D721Med (cell line): ENCODE measurements around the gene GK2.

ENCODE experiments used
- DNase-seq: peaks from one replicate; pipeline ENCODE4 v3.0.0; 2011; ENCODE audit warnings: low spot score; ENCODE audit not compliant: insufficient read length
- FAIRE-seq: peaks from 2 replicates; lab custom pipeline; 2011; peaks lifted over from hg19 to GRCh38; lab: Jason Lieb, UNC
- TF ChIP-seq, protein P1 (sequence below): IDR thresholded peaks from 2 replicates; pipeline ENCODE4 v1.5.1; 2012; ENCODE audit warnings: mild to moderate bottlenecking, control low read depth; ENCODE audit not compliant: insufficient read depth; ENCODE audit errors: missing control alignments

Gene GK2

DNA sequence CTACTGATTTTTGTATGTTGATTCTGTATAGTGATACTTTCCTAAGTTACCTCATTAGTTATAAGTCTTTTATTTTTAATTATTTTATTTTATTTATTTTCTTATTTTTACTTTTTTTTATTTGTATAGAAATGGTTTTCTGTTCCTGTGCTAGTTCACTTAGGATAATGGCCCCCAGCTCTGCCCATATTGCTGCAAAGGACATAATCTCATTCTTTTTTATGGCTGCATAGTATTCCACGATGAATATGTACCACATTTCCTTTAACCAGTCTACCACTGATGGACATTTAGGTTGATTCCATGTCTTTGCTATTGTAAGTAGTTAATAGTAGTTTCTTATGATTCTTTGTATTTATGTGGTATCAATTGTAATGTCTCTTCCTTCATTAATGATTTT, 31.5 kb upstream of the GK2 start:
- DNase-seq (no peak), FAIRE-seq (no peak)
- TF ChIP-seq, protein P1, sequence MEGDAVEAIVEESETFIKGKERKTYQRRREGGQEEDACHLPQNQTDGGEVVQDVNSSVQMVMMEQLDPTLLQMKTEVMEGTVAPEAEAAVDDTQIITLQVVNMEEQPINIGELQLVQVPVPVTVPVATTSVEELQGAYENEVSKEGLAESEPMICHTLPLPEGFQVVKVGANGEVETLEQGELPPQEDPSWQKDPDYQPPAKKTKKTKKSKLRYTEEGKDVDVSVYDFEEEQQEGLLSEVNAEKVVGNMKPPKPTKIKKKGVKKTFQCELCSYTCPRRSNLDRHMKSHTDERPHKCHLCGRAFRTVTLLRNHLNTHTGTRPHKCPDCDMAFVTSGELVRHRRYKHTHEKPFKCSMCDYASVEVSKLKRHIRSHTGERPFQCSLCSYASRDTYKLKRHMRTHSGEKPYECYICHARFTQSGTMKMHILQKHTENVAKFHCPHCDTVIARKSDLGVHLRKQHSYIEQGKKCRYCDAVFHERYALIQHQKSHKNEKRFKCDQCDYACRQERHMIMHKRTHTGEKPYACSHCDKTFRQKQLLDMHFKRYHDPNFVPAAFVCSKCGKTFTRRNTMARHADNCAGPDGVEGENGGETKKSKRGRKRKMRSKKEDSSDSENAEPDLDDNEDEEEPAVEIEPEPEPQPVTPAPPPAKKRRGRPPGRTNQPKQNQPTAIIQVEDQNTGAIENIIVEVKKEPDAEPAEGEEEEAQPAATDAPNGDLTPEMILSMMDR = no peak

DNA sequence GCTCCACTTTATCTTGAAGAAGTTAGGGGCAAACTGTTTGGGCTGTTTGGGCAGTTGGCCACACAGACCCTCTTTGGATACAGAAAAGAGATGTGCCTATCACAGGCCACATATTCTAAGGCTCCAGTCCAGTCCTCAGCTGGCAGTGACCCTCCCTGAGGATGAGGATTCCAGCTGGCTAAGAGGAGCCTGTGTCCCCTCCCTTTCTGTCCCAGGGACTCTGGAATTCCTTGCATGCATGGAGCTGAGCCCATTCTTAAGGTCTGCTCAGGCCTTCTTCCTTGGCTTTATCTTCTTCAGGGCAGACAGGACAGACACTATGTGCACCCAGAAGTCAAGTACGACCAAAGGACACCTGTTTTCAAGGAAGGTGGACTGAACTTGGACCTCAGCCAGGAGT, 23.8 kb upstream of the GK2 start:
- TF ChIP-seq, protein P1 = no peak
- no peak for DNase-seq
- FAIRE-seq = no peak

DNA sequence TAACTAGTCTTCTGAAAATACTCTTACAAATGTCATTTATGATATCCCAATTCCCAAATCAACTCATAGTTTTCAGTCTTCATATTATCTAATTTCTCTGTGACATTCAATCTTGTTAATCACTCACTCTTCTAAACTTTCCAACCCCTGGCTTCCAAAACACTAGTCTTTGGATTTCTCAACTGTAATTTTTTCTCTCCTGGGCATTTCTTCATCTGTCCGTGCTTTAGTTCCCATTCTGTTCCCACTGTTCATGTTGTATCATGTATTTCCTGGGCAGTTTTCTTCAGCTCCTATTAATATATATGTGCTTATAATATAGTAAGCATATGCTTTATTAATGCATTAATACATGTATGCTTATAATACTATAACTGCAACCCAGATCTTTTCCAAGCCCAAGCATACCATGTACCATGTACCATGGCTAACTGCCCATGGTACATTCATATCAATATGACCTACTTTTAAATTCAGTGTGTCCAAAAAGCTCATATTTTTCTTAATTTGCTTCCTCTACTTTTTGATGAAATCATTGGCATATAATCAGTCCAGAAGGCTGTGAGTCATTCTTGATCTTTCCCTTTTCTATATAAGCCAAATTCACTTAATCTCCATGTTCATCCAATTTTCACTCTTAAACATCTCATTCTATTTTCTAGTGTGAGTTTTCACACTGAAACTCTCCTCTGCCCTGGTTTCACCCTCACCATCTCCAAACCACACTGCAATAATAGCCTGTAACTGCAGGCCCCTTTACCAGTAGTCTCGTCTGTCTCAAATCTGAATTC, 21.3 kb upstream of the GK2 start:
- DNase-seq (no peak), FAIRE-seq (no peak)
- TF ChIP-seq, protein P1 = no peak

DNA sequence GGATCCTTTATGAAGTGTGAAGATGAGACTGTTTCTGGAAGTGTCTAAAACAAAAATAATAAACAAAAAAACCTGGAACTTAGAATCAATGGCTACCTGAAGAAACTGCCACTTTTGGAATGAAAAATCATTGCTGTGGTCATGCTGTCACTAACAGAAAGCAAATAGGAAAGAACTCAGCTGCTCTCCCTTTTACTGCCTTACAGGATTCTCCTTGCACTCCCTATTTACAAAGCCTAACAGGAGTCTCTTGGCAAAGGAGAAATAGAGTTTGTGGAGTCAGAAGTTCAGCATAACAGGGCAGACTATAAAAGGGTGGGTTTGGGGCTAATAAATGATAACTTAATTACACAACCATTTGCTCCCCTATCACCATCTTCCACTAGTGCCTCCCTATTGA, 19.0 kb upstream of the GK2 start:
- FAIRE-seq (no peak), DNase-seq (no peak)
- TF ChIP-seq, protein P1 = no peak

DNA sequence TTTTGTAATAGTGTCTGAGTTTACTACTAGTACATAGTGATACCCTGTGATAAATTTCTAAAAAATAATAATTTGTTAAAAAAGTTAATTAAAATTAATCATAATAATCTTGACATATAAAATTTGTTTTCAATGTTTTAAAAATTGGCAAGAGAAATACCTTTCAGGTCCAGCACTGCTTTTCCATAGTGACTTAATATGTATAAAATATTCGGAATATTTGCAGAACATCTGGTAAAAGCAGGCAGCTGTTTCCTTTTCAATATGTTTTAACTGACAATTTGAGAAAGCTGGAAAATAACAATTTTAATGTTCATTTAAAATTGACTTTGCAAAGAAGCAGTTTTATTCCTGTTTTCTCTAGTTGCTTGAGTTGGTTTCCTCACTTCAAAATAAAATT, 17.6 kb upstream of the GK2 start:
- TF ChIP-seq, protein P1 = no peak
- DNase-seq (no peak), FAIRE-seq (no peak)

DNA sequence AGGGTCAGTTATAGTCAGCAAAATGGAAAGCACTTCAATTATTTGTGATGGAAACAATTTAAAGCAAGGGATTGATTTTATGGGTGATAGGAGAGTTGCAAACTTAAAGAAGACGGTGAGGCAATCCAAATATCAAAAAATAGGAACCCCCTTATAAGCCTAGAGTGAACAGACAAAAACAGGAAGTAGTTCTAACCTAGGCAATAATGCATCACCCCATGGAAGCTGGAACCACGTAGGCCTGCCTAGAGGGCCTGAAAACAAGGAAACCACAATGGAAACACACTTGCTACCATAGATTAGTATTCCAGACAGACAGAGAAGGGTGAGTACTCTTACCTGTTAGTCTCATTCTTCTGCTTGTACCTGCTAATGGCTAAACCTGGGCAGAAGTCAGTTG, 13.5 kb upstream of the GK2 start:
- DNase-seq (no peak), FAIRE-seq (no peak)
- TF ChIP-seq, protein P1 = no peak

DNA sequence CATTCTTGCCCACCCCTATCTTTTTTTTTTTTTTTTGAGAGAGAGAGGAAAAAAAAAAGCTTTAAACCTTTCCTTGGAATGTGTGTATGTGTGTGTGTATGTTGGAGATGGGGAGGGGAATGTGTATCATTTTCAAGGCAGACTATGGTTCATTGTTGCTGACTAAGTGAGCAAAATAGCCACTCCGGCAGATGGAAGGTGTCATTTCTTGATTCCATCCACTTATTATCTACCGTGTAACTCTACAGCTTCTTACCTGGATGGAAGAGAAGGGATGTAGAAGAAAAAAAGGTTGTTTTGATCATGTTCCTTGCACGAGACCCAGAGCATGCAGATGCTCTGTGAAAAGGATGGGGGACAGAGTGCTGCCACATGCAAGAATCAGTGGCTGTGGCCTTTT, 5.9 kb upstream of the GK2 start:
- no peak for FAIRE-seq
- TF ChIP-seq, protein P1 = no peak
- DNase-seq = no peak
